Karpas-422 (cell line): ENCODE measurements around the gene ZNF865. TPM values are rescaled to one million over a fixed set of nuclear protein-coding genes. Genes with fewer than 3 reads are reported as not detected.

ENCODE experiments used
- DNase-seq: peaks from one replicate; pipeline ENCODE4 v3.0.0-alpha.2; 2015
- H2AFZ ChIP-seq: fragments of 200-600 bp; sonication (generic); 2 replicates; pipeline ENCODE4 v1.6.1; 2014; ENCODE audit warnings: antibody characterized with exemption, low read length, mixed read lengths
- H3K27ac ChIP-seq: fragments of 200-600 bp; sonication (generic); 2 replicates; pipeline ENCODE4 v1.5.1; 2014; ENCODE audit warnings: mild to moderate bottlenecking, low read length, moderate library complexity
- H3K27me3 ChIP-seq: fragments of 200-600 bp; sonication (generic); 2 replicates; pipeline ENCODE4 v1.6.1; 2014; ENCODE audit warnings: low read length, mixed read lengths
- H3K36me3 ChIP-seq: fragments of 200-600 bp; sonication (generic); 2 replicates; pipeline ENCODE4 v1.6.1; 2014; ENCODE audit warnings: low read length, mixed read lengths; ENCODE audit not compliant: insufficient read depth
- H3K4me1 ChIP-seq: fragments of 200-600 bp; sonication (generic); 2 replicates; pipeline ENCODE4 v1.6.1; 2014; ENCODE audit warnings: mild to moderate bottlenecking, low read length, mixed read lengths
- H3K4me2 ChIP-seq: fragments of 200-600 bp; sonication (generic); 2 replicates; pipeline ENCODE4 v1.6.1; 2014; ENCODE audit warnings: low read length, low read depth, mild to moderate bottlenecking; ENCODE audit not compliant: poor library complexity, severe bottlenecking
- H3K4me3 ChIP-seq: fragments of 200-600 bp; sonication (generic); 2 replicates; pipeline ENCODE4 v1.5.1; 2014; ENCODE audit warnings: mild to moderate bottlenecking, antibody characterized with exemption, low read length, mixed read lengths
- H3K79me2 ChIP-seq: fragments of 200-600 bp; sonication (generic); 2 replicates; pipeline ENCODE4 v1.6.1; 2014; ENCODE audit warnings: mild to moderate bottlenecking, low read length, mixed read lengths
- H3K9ac ChIP-seq: fragments of 200-600 bp; sonication (generic); 2 replicates; pipeline ENCODE4 v1.6.0; 2014; ENCODE audit warnings: low read length
- H3K9me2 ChIP-seq: fragments of 200-600 bp; sonication (generic), shearing (Covaris generic); replicated peaks from 2 replicates; pipeline ENCODE4 v1.6.0; 2014; ENCODE audit warnings: mild to moderate bottlenecking, low read length, moderate library complexity; ENCODE audit not compliant: insufficient read depth
- H3K9me3 ChIP-seq: fragments of 300-700, 200-600 bp; sonication (generic); 2 replicates; pipeline ENCODE4 v1.6.1; 2014; ENCODE audit warnings: low read length, mixed read lengths
- H4K20me1 ChIP-seq: fragments of 200-600 bp; sonication (generic); 2 replicates; pipeline ENCODE4 v1.6.1; 2014; ENCODE audit warnings: mild to moderate bottlenecking, antibody characterized with exemption, low read length, low read depth; ENCODE audit not compliant: insufficient read depth
- total RNA-seq: library from RNA; depleted of rRNA; stranded (reverse); fragments of >200 nt; shearing (Covaris generic); gene quantifications from 2 replicates; pipeline ENCODE4 v1.2.3, GENCODE V29; 2014; ENCODE audit warnings: low replicate concordance; rRNA removed

The ZNF865 gene
- total RNA-seq, 1 experiment from 2014 or later, result 3.6 TPM

DNA sequence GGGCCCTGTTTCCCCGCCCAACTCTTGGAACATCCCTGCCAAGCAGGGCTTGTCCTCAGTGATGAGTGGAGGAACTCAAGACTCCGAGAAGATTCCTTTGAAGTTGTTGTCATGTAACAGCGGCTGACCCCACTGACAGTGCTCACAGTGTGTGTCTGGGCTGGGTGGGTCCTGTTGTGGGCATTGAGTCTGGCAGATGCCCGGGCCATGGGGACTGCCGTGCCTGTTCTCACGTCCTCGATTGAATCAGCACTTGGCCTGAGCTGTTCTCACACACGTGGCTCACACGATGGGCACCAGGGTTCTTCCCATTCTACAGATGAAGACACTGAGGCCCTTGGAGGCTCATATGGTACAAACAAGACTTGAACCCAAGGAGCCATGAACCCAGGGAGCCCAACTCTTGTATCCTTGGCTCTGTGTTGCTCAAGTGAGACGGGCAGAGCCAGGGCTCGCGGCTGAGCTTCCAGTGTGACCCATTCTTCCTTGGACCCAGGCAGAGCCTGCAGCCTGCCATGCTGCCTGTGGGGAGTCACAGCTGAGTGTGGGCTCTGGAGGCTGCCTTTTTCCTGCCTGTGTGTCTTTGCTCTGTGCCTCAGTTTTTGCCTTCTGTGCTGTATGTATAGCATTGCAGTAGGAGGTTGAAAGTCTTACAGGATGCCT is 61.0 kb downstream of the ZNF865 start:
- H3K4me2 ChIP-seq, result no peak overlapping the region
- no peak overlapping the region for H2AFZ ChIP-seq
- no peak overlapping the region for H3K4me3 ChIP-seq
- no peak overlapping the region for H3K9ac ChIP-seq
- peaks cover 14% of the 10 kb centered on the region for H3K4me1 ChIP-seq
- no peaks in the 10 kb centered on the region for H3K9me3 ChIP-seq
- no peaks in the 10 kb centered on the region for H3K27me3 ChIP-seq
- H3K9me2 ChIP-seq, result no peaks in the 10 kb centered on the region
- H4K20me1 ChIP-seq, result peaks cover 84% of the 10 kb centered on the region
- H3K27ac ChIP-seq, result no peak overlapping the region
- peaks cover 57% of the 10 kb centered on the region for H3K36me3 ChIP-seq
- peaks cover 82% of the 10 kb centered on the region for H3K79me2 ChIP-seq
- no peak for DNase-seq

Other genes with a start within 250 kb of the ZNF865 start
- not detected in 2 replicates for gene GARIN5B, start 242.4 kb upstream of the ZNF865 start, total RNA-seq
- gene IL11, start 235.2 kb upstream of the ZNF865 start, total RNA-seq, result 0.40 and 0.41 TPM in 2 replicates
- not detected in 2 replicates for gene TMEM190, start 228.8 kb upstream of the ZNF865 start, total RNA-seq
- gene TMEM238, start 221.4 kb upstream of the ZNF865 start, total RNA-seq, result 0.89 and 8.0 TPM in 2 replicates
- gene RPL28, start 219.7 kb upstream of the ZNF865 start, total RNA-seq, result 959 and 1,311 TPM in 2 replicates
- 291 and 1,094 TPM in 2 replicates for gene UBE2S, start 197.9 kb upstream of the ZNF865 start, total RNA-seq
- not detected in 2 replicates for gene SHISA7, start 162.3 kb upstream of the ZNF865 start, total RNA-seq
- gene ISOC2, start 144.0 kb upstream of the ZNF865 start, total RNA-seq, result 102 and 151 TPM in 2 replicates
- gene C19orf85, start 140.9 kb upstream of the ZNF865 start, total RNA-seq, result not detected in 2 replicates
- gene ZNF628, start 129.0 kb upstream of the ZNF865 start, total RNA-seq, result 1.1 and 6.2 TPM in 2 replicates
- gene NAT14, start 120.5 kb upstream of the ZNF865 start, total RNA-seq, result 29.7 and 57.2 TPM in 2 replicates
- gene SSC5D, start 117.2 kb upstream of the ZNF865 start, total RNA-seq, result 1.0 TPM in 1 of 2 replicates, not detected in the other
- gene SBK2, start 68.5 kb upstream of the ZNF865 start, total RNA-seq, result not detected in 2 replicates
- gene SBK3, start 60.1 kb upstream of the ZNF865 start, total RNA-seq, result not detected in 2 replicates
- gene ZNF579, start 24.8 kb upstream of the ZNF865 start, total RNA-seq, result 5.0 and 8.5 TPM in 2 replicates
- 6.4 and 12.2 TPM in 2 replicates for gene FIZ1, start 6.1 kb upstream of the ZNF865 start, total RNA-seq
- gene ZNF524, start 5.4 kb upstream of the ZNF865 start, total RNA-seq, result 8.4 and 20.3 TPM in 2 replicates
- 2.8 and 3.5 TPM in 2 replicates for gene ZNF784, start 18.9 kb downstream of the ZNF865 start, total RNA-seq
- gene ZNF580, start 35.4 kb downstream of the ZNF865 start, total RNA-seq, result 44.3 and 47.5 TPM in 2 replicates
- gene ZNF581, start 38.0 kb downstream of the ZNF865 start, total RNA-seq, result 119 and 128 TPM in 2 replicates
- gene CCDC106, start 42.6 kb downstream of the ZNF865 start, total RNA-seq, result 26.2 and 54.8 TPM in 2 replicates
- 107 and 272 TPM in 2 replicates for gene U2AF2, start 49.4 kb downstream of the ZNF865 start, total RNA-seq
- 21.2 and 52.5 TPM in 2 replicates for gene EPN1, start 69.6 kb downstream of the ZNF865 start, total RNA-seq
- gene NLRP9, start 132.8 kb downstream of the ZNF865 start, total RNA-seq, result not detected in 2 replicates
- gene RFPL4A, start 153.4 kb downstream of the ZNF865 start, total RNA-seq, result 0.22 TPM in 1 of 2 replicates, not detected in the other
- gene RFPL4AL1, start 163.5 kb downstream of the ZNF865 start, total RNA-seq, result not detected in 2 replicates
- 1.8 and 5.0 TPM in 2 replicates for gene NLRP11, start 226.4 kb downstream of the ZNF865 start, total RNA-seq
- gene NLRP4, start 230.9 kb downstream of the ZNF865 start, total RNA-seq, result 28.2 and 30.2 TPM in 2 replicates